NCI-H2171 treated with DMSO at 0.1 percent for 48 hours (cell line): ENCODE data around the gene PRTN3.
"Not testable (repeated sequence)": the region's sequence is repeated elsewhere in the genome, so short reads cannot be mapped to it uniquely, and the experiment has no call there.

Experiments used
- DNase-seq: peaks from one replicate; lab custom pipeline; 2025; lab: John Stamatoyannopoulos, UW

PRTN3 gene

DNA sequence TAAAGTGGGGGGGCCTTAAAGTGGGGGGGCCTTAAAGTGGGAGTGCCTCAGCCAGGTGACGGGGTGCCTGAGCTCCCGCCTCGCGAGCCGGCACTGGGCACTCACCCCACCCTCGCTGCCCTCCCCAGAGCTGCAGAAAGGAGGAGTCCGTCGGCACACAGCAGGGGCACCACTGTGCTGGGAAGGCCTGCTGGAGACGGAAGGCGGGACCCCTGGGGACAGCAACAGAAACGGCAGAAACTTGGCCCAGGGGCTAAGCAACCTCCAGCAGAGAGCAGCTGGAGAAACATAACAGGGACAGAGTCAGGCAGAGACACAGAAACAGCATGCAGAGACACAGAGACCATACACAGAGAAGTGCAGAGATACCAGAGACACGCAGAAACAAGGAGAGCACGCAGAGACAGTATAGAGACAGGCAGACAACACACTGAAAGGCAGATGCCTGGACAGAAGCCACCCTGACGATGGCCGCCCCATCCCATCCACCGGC lies 26.5 kb downstream of the PRTN3 start:
- DNase-seq: peak; percentile 37

GRCh38 chr19:867855-868457 lies 27.2 kb downstream of the PRTN3 start:
- no peak for DNase-seq

DNA sequence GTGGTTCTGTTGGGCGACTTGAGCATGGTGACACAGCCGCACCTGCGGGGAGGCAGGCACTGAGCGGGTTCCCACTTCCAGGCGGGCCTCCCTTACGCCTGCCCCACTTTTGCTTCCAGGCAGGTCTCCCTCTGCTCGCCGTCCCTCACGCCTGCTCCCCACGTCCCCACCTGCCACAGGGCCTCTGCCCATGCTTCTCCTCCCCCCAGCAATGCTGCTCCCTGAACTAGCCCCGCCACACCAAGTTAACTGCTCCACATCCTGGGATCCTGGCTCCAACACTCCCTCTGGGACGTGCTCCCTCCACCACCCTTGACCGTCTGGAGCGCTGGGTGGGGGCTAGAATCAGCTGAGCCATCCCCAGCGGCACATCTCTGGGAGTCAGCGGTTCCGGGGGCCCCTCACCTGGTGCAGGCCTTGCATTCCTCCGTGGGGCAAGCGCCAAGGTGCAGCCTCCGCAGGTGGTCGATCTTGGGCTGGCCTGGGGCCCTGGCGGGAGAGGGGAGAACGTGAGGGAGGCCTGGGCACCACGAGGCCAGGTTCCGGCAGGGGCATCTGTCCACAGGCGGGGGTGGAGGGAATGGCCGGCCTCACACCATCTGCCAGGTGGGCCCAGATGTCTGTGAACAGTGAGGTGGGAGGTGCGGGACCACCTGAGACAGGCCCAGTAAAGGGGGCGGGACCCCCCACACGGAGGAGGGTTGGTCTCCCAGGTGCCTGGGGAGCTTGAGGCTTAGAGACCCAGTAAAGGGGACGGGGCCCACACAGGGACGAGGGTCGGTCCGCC lies 27.9 kb downstream of the PRTN3 start:
- DNase-seq: no peak

GRCh38 chr19:869245-870177 lies 28.7 kb downstream of the PRTN3 start:
- DNase-seq: no peak

GRCh38 chr19:870314-870713 lies 29.5 kb downstream of the PRTN3 start:
- no peak for DNase-seq

- no peak for DNase-seq
Measured at GRCh38 chr19:870963-871401, 30.2 kb downstream of the PRTN3 start.

- peak; percentile 47 for DNase-seq
Measured at GRCh38 chr19:871446-872265, 30.9 kb downstream of the PRTN3 start.

DNA sequence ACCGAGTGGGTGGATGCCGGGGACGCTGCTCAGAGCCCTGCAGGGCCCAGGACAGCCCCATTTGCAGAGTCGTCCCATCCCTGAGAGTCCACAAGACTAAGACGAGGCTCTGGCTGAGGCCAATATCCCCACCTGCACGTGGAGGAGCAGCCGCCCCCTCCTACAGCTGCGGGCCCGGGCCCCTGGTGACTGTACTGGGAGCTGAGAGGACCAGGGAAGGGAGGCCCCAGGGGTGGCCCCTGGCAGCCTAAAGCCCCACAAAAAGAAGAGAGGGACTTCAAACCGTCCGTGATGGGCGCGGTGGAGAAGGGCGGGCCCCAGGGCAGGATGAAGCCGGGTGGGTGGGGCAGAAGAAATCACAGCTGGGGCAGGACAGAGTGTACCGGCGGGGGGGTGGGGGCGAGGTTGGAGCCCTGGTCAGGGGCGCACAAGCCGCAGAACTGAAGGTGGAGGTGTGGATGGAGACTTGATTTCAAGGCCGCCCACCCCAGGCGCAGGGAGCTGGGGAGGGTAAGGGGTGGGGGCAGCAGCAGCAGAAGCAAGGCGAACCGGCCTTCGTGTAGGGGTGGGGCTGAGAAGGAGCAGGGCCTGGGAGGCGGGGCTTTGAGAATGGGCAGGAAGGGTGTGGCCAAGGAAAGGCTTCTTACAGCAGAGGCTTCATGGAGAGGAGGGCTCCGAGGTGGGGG lies 31.6 kb downstream of the PRTN3 start:
- peak; percentile 87 for DNase-seq

DNA sequence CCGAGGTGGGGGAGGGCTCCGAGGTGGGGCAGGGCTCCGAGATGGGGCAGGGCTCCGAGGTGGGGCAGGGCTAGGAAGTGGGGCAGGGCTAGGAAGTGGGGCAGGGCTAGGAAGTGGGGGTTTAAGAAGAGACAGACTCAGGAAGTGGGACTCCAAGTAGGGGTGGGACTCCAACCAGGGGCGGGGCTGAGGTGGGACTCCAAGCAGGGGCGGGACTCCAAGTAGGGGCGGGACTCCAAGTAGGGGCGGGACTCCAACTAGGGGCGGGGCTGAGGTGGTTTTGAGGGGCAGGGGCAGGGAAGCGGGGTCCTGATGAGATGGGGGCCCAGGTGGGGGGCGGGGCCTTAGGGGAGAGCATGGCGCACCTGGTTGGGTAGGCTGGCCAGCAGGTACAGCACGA lies 32.3 kb downstream of the PRTN3 start:
- peak; percentile 37 for DNase-seq

DNA sequence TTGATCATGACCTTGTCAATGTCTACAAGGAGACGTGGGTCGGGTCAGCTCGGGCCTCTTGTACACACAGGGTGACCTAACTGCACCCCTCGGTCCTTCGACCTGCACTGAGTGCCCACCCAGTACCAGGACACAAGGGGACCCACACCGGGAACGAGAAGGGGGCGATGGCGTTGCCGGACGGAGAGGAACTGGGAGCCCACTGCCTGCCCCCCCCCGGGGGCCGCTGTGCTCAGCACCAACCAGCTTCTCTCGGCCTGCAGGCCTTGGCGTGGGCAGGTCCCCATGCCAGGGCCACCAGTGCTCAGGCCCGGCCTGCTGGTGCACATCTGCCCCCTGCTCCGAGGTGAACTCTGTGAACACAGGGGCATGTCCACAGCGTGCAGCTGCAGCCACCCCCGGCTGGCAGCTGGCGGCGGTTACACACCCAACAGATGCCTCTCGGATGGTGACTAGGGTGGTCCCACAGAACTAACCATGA lies 32.8 kb downstream of the PRTN3 start:
- DNase-seq: no peak

DNA sequence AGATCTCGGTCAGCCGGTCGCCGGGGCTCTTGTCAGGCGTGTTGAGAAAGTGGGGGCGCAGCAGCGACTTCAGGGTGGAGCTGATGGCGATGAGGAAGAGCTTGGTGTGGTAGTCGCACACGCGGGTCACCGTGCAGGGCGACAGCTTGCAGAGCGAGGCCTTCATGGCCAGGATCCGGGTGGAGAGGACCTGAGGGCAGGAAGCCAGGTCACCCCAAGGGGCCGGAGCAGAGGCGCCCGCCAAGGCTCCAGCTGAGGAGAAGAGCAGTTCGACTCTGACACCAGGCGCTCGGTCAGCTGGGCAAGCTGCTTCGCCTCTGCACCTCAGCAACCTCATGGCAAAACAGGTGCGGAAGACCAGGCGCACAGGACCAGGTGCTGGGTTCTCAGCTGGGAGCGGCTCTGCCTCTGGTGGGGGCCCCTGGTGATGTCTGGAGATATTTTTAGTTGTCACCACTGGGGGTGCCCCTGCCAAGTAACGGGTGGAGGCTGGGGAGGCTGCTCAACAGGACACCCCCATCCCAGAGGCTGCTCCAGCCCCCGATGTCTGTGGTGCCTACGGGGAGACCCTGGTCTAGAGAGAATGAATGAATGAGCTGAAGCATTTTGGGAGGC lies 34.6 kb downstream of the PRTN3 start:
- DNase-seq: no peak

DNA sequence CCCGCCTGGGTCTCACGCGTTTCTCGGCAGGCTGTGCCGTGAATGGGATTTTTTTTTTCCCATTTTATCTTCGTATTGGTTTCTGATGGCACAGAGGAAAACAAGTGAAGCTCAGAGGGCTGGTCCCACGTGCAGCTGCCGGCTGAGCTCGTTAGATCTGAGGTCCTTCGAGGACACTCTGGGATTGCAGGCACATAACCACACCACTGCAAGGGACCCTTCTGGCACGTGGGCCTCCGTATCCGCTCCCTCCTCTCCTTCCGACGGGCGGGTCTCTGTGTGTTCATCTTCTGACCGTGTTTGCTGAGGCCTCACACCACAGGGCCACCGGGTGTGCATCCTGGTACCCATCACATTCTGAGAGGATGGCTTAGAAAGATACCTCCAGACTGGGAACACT lies 35.3 kb downstream of the PRTN3 start:
- no peak for DNase-seq

GRCh38 chr19:876780-877314 lies 36.0 kb downstream of the PRTN3 start:
- no peak for DNase-seq

GRCh38 chr19:877992-878660 lies 37.3 kb downstream of the PRTN3 start:
- not testable (repeated sequence) for DNase-seq

- DNase-seq: not testable (repeated sequence)
Measured at GRCh38 chr19:878751-879561, 38.2 kb downstream of the PRTN3 start.

- no peak for DNase-seq
Measured at GRCh38 chr19:879711-880438, 39.1 kb downstream of the PRTN3 start.

DNA sequence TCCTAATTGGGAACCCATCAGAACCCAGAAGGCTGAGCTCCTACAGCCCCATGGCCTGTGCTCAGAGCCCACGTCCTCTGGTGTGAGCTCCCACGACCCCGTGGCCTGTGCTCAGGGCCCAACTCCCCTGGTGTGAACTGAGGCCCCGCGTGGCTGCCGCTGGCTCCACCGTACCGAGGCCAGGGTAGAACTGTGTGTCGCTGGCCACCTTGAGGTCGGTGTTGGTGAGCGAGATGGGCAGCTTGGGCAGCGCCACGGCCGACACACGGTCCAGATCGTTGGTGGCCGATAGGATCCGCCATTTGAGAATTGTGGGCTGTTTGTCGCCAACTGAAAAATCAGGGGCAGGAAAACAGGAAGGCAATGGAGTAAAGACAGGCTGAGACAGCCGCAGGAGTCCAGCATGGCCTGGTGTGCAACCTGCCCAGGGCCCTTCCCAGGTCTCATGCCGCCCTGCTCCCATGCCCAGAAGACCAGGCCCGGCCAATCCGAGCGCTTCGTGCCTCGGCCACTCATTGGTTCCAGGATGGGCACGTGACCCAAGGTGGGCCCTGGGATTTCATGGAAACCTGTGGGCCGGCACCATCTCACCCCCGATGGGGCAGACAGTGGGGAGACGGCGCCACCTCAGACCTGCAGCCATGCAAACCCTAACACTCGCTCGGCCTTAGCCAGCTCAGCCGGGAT lies 40.7 kb downstream of the PRTN3 start:
- DNase-seq: no peak
